Uterus (tissue), 2 donors: ENCODE results near the gene KLF7.

Experiments used
- POLR2A ChIP-seq, 2 donors: fragments of 450-650 bp; IDR thresholded peaks; one replicate each; pipeline ENCODE4 v1.6.1; 2016; ENCODE audit warnings: antibody characterized with exemption in 2 of 2, mild to moderate bottlenecking in 1 of 2, moderate library complexity in 1 of 2
- TF ChIP-seq, protein P1 (sequence below), 4 experiments: fragments of 200-600 bp in 2 of 4; fragments of 450-650 bp in 2 of 4; sonication (generic) in 2 of 4; IDR thresholded peaks; one replicate each; pipeline ENCODE4 v1.5.1; 2016 to 2019; ENCODE audit warnings: antibody characterized with exemption in 4 of 4, mild to moderate bottlenecking in 2 of 4, moderate library complexity in 1 of 4

DNA sequence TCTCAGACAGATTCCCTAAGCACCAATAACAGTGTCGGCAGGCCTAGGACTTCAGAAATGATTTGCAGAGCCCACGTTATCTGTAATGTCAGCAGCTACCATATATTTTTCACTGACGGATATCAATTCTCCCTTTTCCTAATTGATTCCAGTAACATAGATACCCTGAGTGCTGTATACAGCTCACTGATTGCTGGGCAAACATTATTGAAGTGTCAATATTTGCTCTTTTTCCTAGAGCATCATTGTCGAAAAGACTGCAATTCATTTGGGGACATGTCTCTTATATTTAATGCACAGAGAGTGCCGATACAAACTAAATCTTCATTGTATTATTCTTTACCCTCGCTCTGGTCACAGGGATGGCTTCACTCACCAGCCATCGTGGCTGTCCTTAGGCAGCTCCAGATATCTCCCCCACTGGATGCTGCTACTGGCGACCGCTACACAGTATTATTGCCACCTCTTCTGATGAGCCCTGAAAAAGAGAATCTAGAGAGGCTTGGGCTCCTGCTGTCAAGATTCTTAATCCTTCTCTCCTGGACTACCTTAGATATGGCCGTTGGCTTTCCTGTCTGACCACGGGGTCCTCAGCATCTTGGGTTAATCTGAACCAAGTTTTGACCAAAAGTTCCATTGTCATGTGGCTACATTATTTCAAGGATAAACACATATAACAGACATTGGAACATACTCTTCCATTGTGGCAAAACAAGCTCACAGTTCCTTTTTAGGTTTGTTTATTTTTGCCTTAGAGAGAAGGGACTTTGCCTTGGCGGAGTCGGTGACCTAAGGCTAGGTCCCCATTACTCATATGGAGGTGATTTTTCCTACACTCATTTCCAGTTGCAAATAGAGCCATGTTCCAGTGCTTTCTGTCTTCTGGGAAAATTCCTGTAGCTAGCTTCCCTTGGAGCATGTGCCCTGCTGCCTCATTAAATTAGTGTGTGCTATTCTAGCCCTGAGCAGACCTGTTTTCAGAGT lies 121.1 kb downstream of the KLF7 start:
- TF ChIP-seq, protein P1, sequence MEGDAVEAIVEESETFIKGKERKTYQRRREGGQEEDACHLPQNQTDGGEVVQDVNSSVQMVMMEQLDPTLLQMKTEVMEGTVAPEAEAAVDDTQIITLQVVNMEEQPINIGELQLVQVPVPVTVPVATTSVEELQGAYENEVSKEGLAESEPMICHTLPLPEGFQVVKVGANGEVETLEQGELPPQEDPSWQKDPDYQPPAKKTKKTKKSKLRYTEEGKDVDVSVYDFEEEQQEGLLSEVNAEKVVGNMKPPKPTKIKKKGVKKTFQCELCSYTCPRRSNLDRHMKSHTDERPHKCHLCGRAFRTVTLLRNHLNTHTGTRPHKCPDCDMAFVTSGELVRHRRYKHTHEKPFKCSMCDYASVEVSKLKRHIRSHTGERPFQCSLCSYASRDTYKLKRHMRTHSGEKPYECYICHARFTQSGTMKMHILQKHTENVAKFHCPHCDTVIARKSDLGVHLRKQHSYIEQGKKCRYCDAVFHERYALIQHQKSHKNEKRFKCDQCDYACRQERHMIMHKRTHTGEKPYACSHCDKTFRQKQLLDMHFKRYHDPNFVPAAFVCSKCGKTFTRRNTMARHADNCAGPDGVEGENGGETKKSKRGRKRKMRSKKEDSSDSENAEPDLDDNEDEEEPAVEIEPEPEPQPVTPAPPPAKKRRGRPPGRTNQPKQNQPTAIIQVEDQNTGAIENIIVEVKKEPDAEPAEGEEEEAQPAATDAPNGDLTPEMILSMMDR (IDR thresholded peaks at IDR 0.05) = no peak
- no peak for TF ChIP-seq POLR2A (IDR thresholded peaks at IDR 0.05)
